Endothelial cell (in vitro differentiated cells): ENCODE measurements around the gene SNAPC2. TPM values are rescaled to one million over a fixed set of nuclear protein-coding genes. Genes with fewer than 3 reads are reported as not detected.

Experiments
- DNase-seq: peaks from one replicate; pipeline ENCODE4 v3.0.0; 2021; ENCODE audit warnings: low spot score
- H3K27ac Mint-ChIP-seq: one replicate; pipeline ENCODE4 v1.8.0; 2021; ENCODE audit warnings: mixed read lengths, inconsistent platforms; ENCODE audit not compliant: unreplicated experiment
- H3K27me3 Mint-ChIP-seq: one replicate; pipeline ENCODE4 v1.8.0; 2021; ENCODE audit warnings: mild to moderate bottlenecking, moderate library complexity, mixed read lengths, inconsistent platforms; ENCODE audit not compliant: unreplicated experiment
- H3K36me3 Mint-ChIP-seq: one replicate; pipeline ENCODE4 v1.8.0; 2021; ENCODE audit warnings: mild to moderate bottlenecking, low read depth, mixed read lengths, inconsistent platforms; ENCODE audit not compliant: unreplicated experiment
- H3K4me1 Mint-ChIP-seq: one replicate; pipeline ENCODE4 v1.8.0; 2021; ENCODE audit warnings: mild to moderate bottlenecking, mixed read lengths, inconsistent platforms; ENCODE audit not compliant: unreplicated experiment
- H3K4me3 Mint-ChIP-seq: one replicate; pipeline ENCODE4 v1.8.0; 2021; ENCODE audit warnings: mild to moderate bottlenecking, mixed read lengths, inconsistent platforms; ENCODE audit not compliant: unreplicated experiment
- H3K9me3 Mint-ChIP-seq: one replicate; pipeline ENCODE4 v1.8.0; 2021; ENCODE audit warnings: mixed read lengths, inconsistent platforms; ENCODE audit not compliant: unreplicated experiment
- total RNA-seq: library from RNA; stranded (reverse); fragmentation: NEBNext Ultra II Directional; extraction: Animal tissue kit (Norgen Biotek cat#: 25700); gene quantifications from one replicate; pipeline ENCODE4 v1.2.1, GENCODE V29; 2021; ENCODE audit not compliant: unreplicated experiment
- TF ChIP-seq, protein P1 (sequence below): fragments of 200-600 bp; sonication (generic); IDR thresholded peaks from one replicate; pipeline ENCODE4 v1.5.0; 2021; ENCODE audit warnings: antibody characterized with exemption; ENCODE audit not compliant: unreplicated experiment

SNAPC2 gene
- total RNA-seq, 1 donor from 2014 or later: 13.5 TPM

DNA sequence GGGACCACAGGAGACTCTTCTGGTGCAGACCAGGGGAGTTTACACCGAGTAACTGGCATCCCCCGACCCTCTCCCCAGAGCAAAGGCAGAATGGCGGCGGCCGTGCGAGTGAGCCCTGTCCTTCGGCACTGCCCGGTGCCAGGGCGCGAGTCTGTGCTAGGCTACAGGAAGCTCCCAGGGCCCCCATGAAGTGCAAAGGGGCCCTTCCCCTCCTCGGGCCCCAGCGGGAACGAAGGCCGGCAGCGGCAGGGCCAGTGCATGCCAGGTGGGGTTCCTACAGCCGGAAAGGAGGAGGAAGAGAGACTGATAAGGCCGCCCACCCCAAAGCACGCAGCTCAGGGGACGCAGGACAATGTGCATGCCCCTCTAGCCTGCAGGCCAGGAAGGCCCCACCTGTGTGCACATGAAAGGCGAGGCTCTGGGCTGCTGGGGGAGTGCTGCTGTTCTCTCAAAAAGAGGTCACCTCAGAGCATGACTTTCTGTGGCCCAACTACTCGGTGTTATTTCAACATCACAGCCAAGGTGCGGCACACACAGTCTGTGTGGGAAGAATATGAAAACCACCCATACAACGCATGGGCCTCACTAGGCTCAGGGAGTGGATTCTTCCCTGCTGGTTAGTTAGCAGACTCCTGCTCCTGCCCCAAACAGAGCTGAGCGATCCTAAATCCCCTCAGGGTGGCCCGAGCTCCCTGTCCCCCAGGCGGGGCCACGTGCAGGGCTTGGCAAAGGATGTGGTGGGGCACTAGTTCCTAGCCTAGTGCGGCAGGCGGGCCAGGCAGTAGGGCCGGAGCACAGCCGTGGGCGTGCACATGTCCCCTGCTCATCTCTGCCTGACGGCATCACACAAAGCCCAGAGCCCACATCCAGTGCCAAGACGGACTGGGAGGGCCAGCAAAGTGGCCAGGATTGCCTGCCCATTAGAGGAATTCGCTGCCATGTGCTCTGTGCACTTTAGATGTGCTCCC lies 51.7 kb downstream of the SNAPC2 start:
- Mint-ChIP-seq H3K4me1 (no peaks in the 10 kb centered on the region), H3K36me3 (peaks cover 28% of the 10 kb centered on the region), H3K4me3 (no peak overlapping the region), H3K9me3 (no peaks in the 10 kb centered on the region), H3K27me3 (peaks cover 5% of the 10 kb centered on the region), H3K27ac (no peak overlapping the region)
- DNase-seq: no peak
- TF ChIP-seq, protein P1, sequence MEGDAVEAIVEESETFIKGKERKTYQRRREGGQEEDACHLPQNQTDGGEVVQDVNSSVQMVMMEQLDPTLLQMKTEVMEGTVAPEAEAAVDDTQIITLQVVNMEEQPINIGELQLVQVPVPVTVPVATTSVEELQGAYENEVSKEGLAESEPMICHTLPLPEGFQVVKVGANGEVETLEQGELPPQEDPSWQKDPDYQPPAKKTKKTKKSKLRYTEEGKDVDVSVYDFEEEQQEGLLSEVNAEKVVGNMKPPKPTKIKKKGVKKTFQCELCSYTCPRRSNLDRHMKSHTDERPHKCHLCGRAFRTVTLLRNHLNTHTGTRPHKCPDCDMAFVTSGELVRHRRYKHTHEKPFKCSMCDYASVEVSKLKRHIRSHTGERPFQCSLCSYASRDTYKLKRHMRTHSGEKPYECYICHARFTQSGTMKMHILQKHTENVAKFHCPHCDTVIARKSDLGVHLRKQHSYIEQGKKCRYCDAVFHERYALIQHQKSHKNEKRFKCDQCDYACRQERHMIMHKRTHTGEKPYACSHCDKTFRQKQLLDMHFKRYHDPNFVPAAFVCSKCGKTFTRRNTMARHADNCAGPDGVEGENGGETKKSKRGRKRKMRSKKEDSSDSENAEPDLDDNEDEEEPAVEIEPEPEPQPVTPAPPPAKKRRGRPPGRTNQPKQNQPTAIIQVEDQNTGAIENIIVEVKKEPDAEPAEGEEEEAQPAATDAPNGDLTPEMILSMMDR: no peak

Other genes with a start within 250 kb of the SNAPC2 start
- not detected for gene MCEMP1, start 243.2 kb upstream of the SNAPC2 start, total RNA-seq
- gene TRAPPC5, start 239.5 kb upstream of the SNAPC2 start, total RNA-seq: 82.0 TPM
- gene FCER2, start 218.2 kb upstream of the SNAPC2 start, total RNA-seq: not detected
- not detected for gene CLEC4G, start 188.2 kb upstream of the SNAPC2 start, total RNA-seq
- gene CD209, start 172.8 kb upstream of the SNAPC2 start, total RNA-seq: not detected
- not detected for gene CLEC4M, start 157.1 kb upstream of the SNAPC2 start, total RNA-seq
- 20.4 TPM for gene EVI5L, start 90.1 kb upstream of the SNAPC2 start, total RNA-seq
- 0.23 TPM for gene PRR36, start 45.9 kb upstream of the SNAPC2 start, total RNA-seq
- gene LRRC8E, start 31.8 kb upstream of the SNAPC2 start, total RNA-seq: 0.08 TPM
- 31.1 TPM for gene MAP2K7, start 16.5 kb upstream of the SNAPC2 start, total RNA-seq
- not detected for gene TGFBR3L, start 5.5 kb upstream of the SNAPC2 start, total RNA-seq
- 18.3 TPM for gene CTXN1, start 5.8 kb downstream of the SNAPC2 start, total RNA-seq
- 46.5 TPM for gene TIMM44, start 23.3 kb downstream of the SNAPC2 start, total RNA-seq
- 135 TPM for gene ELAVL1, start 85.3 kb downstream of the SNAPC2 start, total RNA-seq
- not detected for gene CCL25, start 132.4 kb downstream of the SNAPC2 start, total RNA-seq
- gene FBN3, start 229.3 kb downstream of the SNAPC2 start, total RNA-seq: 15.5 TPM